Activated CD4-positive, alpha-beta T cell treated with anti-CD3 and anti-CD28 coated beads, Interleukin-2, Interleukin-4, amounts not matched to agents 100 ng/mL and 50 ng/mL, durations not matched to agents 16 hours and 8 hours (primary cell): ENCODE measurements around the gene RNF31.

Experiments used
- DNase-seq: peaks from one replicate; pipeline ENCODE4 v3.0.0-alpha.2; 2020; ENCODE audit warnings: low spot score

Gene RNF31

GRCh38 chr14:24182110-24182882 is 35.0 kb downstream of the RNF31 start:
- no peak for DNase-seq

GRCh38 chr14:24183014-24183481 is 35.8 kb downstream of the RNF31 start:
- DNase-seq = no peak

GRCh38 chr14:24184104-24184970 is 37.0 kb downstream of the RNF31 start:
- no peak for DNase-seq

- DNase-seq = no peak
These were observed 37.7 kb downstream of the RNF31 start for GRCh38 chr14:24185026-24185425.

- no peak for DNase-seq
These were observed 38.4 kb downstream of the RNF31 start for GRCh38 chr14:24185741-24186140.

- no peak for DNase-seq
These were observed 39.7 kb downstream of the RNF31 start for GRCh38 chr14:24186831-24187538.

- no peak for DNase-seq
These were observed 40.2 kb downstream of the RNF31 start for GRCh38 chr14:24187539-24187915.

- DNase-seq = peak; percentile 97
These were observed 41.2 kb downstream of the RNF31 start, which contains the start of gene IPO4 for GRCh38 chr14:24188251-24189058. Gene IPO4, minus strand, starts transcription at chr14:24188816. Its CDS starts 29 bp downstream, at chr14:24188787.

GRCh38 chr14:24189059-24189375 is 41.7 kb downstream of the RNF31 start:
- DNase-seq = no peak

GRCh38 chr14:24189460-24189859 is 42.2 kb downstream of the RNF31 start:
- DNase-seq = no peak

- no peak for DNase-seq
These were observed 43.1 kb downstream of the RNF31 start for GRCh38 chr14:24190416-24190815.

GRCh38 chr14:24192933-24193332 is 45.6 kb downstream of the RNF31 start:
- no peak for DNase-seq

- no peak for DNase-seq
These were observed 47.0 kb downstream of the RNF31 start for GRCh38 chr14:24194186-24194872.

GRCh38 chr14:24194873-24195185 is 47.5 kb downstream of the RNF31 start:
- no peak for DNase-seq

- DNase-seq = peak; percentile 87
These were observed 48.1 kb downstream of the RNF31 start, which contains the start of gene TM9SF1 for GRCh38 chr14:24195186-24196070. Gene TM9SF1, minus strand, starts transcription at chr14:24195441. Its CDS starts 422 bp downstream, at chr14:24195019.

GRCh38 chr14:24196071-24197055 is 49.1 kb downstream of the RNF31 start:
- no peak for DNase-seq

- no peak for DNase-seq
These were observed 49.8 kb downstream of the RNF31 start for GRCh38 chr14:24197056-24197450.

GRCh38 chr14:24198814-24199524 is 51.7 kb downstream of the RNF31 start:
- no peak for DNase-seq
